MCF 10A (cell line): Measurements from ENCODE around the gene ROBO3. TPM values are rescaled to one million over a fixed set of nuclear protein-coding genes. Genes with fewer than 3 reads are reported as not detected.

Experiments
- Bru-seq: library from RNA; stranded (reverse); fragments of 400-500 nt; gene quantifications from one replicate; lab custom pipeline; 2021; lab: Mats Ljungman, UMichigan
- BruChase-seq, 2 experiments: library from RNA; stranded (reverse); fragments of 400-500 nt; gene quantifications; one replicate each; lab custom pipeline; 2021; lab: Mats Ljungman, UMichigan
- BruUV-seq: library from RNA; stranded (reverse); fragments of 400-500 nt; replicated peaks from 2 replicates; lab custom pipeline; 2021; lab: Mats Ljungman, UMichigan
- CTCF ChIA-PET: fragments of 300-600 bp; sonication (Branson Sonifier 250); formaldehyde crosslinking; extraction: SDS; loops from one replicate; lab custom pipeline; 2021; ENCODE audit warnings: antibody characterized with exemption, inconsistent platforms; lab: Yijun Ruan, JAX
- POLR2A ChIA-PET: fragments of 300-600, 350-650 bp; sonication (Branson Sonifier 250); formaldehyde crosslinking; extraction: SDS; loops from one replicate; lab custom pipeline; 2020; ENCODE audit warnings: antibody characterized with exemption, inconsistent platforms; lab: Yijun Ruan, JAX
- DNase-seq: peaks from one replicate; pipeline ENCODE4 v3.0.0-alpha.2; 2018; ENCODE audit not compliant: unreplicated experiment
- H3K27ac Mint-ChIP-seq: one replicate; pipeline ENCODE4 v1.8.0; 2022; ENCODE audit warnings: mild to moderate bottlenecking, low read depth, mixed read lengths; ENCODE audit not compliant: unreplicated experiment
- H3K27me3 Mint-ChIP-seq: one replicate; pipeline ENCODE4 v1.8.0; 2022; ENCODE audit warnings: mixed read lengths; ENCODE audit not compliant: insufficient read depth, unreplicated experiment
- H3K36me3 Mint-ChIP-seq: one replicate; pipeline ENCODE4 v1.8.0; 2022; ENCODE audit warnings: mild to moderate bottlenecking, moderate library complexity, mixed read lengths; ENCODE audit not compliant: insufficient read depth, unreplicated experiment
- H3K4me1 Mint-ChIP-seq: one replicate; pipeline ENCODE4 v1.8.0; 2022; ENCODE audit warnings: mixed read lengths; ENCODE audit not compliant: insufficient read depth, unreplicated experiment
- H3K4me3 Mint-ChIP-seq: one replicate; pipeline ENCODE4 v1.8.0; 2022; ENCODE audit warnings: mild to moderate bottlenecking, moderate library complexity, mixed read lengths; ENCODE audit not compliant: unreplicated experiment
- H3K9me3 Mint-ChIP-seq: one replicate; pipeline ENCODE4 v1.8.0; 2022; ENCODE audit warnings: mixed read lengths; ENCODE audit not compliant: unreplicated experiment
- CTCF ChIP-seq: fragments of 200-600 bp; IDR thresholded peaks from one replicate; pipeline ENCODE4 v1.8.0; 2022; ENCODE audit warnings: antibody characterized with exemption, mild to moderate bottlenecking; ENCODE audit not compliant: unreplicated experiment
- intact Hi-C: fragments of 100-400 bp; cut with micrococcal nuclease; formaldehyde crosslinking; loops from 2 replicates; pipeline ENCODE4 v1.14.1; 2022
- long read RNA-seq: library from polyadenylated mRNA; stranded (forward); transcript quantifications from one replicate; pipeline ENCODE4 v2.0.0, GENCODE V29; 2022
- total RNA-seq: library from RNA; stranded (reverse); gene quantifications from 2 replicates; pipeline ENCODE4 v1.2.3, GENCODE V29; 2022

Gene ROBO3
- 104 and 117 TPM in 2 replicates for total RNA-seq
- percentile 55 among the genes with signal in this experiment for Bru-seq, nascent RNA
- BruChase-seq, experiment 1, labeled RNA remaining after a 6-hour chase: percentile 67 among the genes with signal in this experiment
- percentile 60 among the genes with signal in this experiment for BruChase-seq, experiment 2, labeled RNA remaining after a 2-hour chase
- long read RNA-seq, partial matches to known transcripts: 48 of 127 reads
- long read RNA-seq, other reads (novel, unspliced or antisense): 77 of 127 reads

- DNase-seq: no peak
- Mint-ChIP-seq H3K4me3 (peak within 1 kb of the TSS; percentile 47), H3K4me1 (no peaks in the 10 kb centered on the region), H3K9me3 (no peaks in the 10 kb centered on the region), H3K36me3 (no peaks in the 10 kb centered on the region), H3K27me3 (peaks cover 81% of the 10 kb centered on the region), H3K27ac (no peak within 1 kb of the TSS)
- CTCF ChIA-PET: interaction anchor here (0.6 to 3.0 kb wide), 15 partner anchors 10 to 246 kb away, joined by 3 to 20 read pairs (median 5); no protein-coding TSS in a partner anchor
- no peak for TF ChIP-seq CTCF
- POLR2A ChIA-PET: no interaction called here
- intact Hi-C loops: no loop called here
- BruUV-seq: no TSS peak
Measured at GRCh38 chr11:124865181-124865901, at the start of gene ROBO3. TSS of gene ROBO3 (plus strand) at chr11:124865432. CDS start at chr11:124865578, 146 bp downstream.

GRCh38 chr11:124817036-124817435 is 48.2 kb upstream of the ROBO3 start:
- BruUV-seq: no TSS peak
- peaks cover 37% of the 10 kb centered on the region for H3K27me3 Mint-ChIP-seq

GRCh38 chr11:124821995-124822730 is 43.1 kb upstream of the ROBO3 start:
- ChIA-PET CTCF (interaction anchor here (0.8 kb wide), 1 partner anchor 25 kb away, joined by 3 read pairs; no protein-coding TSS in a partner anchor), POLR2A (interaction anchor here (0.6 kb wide), 1 partner anchor 29 kb away, joined by 3 read pairs; no protein-coding TSS in a partner anchor)
- Mint-ChIP-seq H3K27me3 (peaks cover 29% of the 10 kb centered on the region), H3K27ac (no peak overlapping the region), H3K36me3 (no peaks in the 10 kb centered on the region), H3K4me3 (no peak overlapping the region), H3K4me1 (no peaks in the 10 kb centered on the region), H3K9me3 (no peaks in the 10 kb centered on the region)
- TF ChIP-seq CTCF: no peak
- no peak for DNase-seq
- BruUV-seq: no TSS peak
- intact Hi-C loops: no loop called here

More at GRCh38 chr11:124817036-124817435, 48.2 kb upstream of the ROBO3 start:
- intact Hi-C loops: no loop called here
- Mint-ChIP-seq H3K36me3 (no peaks in the 10 kb centered on the region), H3K4me3 (no peak overlapping the region), H3K9me3 (no peaks in the 10 kb centered on the region), H3K27ac (no peak overlapping the region), H3K4me1 (peaks cover 5% of the 10 kb centered on the region)
- DNase-seq: no peak
- CTCF ChIA-PET: no interaction called here
- POLR2A ChIA-PET: no interaction called here
- no peak for TF ChIP-seq CTCF
